ENCODE data around the gene CERK.
"Not testable (repeated sequence)": the region's sequence is repeated elsewhere in the genome, so short reads cannot be mapped to it uniquely, and the experiment has no call there.

Gene CERK, protein sequence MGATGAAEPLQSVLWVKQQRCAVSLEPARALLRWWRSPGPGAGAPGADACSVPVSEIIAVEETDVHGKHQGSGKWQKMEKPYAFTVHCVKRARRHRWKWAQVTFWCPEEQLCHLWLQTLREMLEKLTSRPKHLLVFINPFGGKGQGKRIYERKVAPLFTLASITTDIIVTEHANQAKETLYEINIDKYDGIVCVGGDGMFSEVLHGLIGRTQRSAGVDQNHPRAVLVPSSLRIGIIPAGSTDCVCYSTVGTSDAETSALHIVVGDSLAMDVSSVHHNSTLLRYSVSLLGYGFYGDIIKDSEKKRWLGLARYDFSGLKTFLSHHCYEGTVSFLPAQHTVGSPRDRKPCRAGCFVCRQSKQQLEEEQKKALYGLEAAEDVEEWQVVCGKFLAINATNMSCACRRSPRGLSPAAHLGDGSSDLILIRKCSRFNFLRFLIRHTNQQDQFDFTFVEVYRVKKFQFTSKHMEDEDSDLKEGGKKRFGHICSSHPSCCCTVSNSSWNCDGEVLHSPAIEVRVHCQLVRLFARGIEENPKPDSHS

GRCh38 chr22:46737976-46738646 lies at the start of gene CERK:
Gene CERK (minus strand): TSS chr22:46738252. CDS start chr22:46738148, 104 bp downstream.
- peak; percentile 61 for DNase-seq (ENCODE audit: low read depth)

GRCh38 chr22:46783721-46784120 lies 45.7 kb upstream of the CERK start:
- no peak for DNase-seq (ENCODE audit: low read depth)

DNA sequence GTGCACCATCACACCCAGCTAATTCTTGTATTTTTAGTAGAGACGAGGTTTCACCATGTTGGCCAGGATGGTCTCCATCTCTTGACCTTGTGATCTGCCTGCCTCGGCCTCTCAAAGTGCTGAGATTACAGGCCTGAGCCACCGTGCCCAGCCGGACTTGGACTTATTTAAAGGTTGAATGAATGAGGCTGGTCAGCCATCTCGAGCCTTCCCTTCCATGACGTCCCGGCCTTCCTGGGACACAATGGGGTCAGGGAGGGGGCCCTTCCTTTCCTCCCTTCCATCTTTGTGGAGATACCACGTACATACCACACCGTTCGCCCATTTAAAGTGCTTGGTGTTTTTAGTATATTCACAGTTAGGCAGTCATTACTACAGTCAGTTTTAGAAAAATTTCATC lies 44.1 kb upstream of the CERK start:
- not testable (repeated sequence) for DNase-seq (ENCODE audit: low read depth)

DNA sequence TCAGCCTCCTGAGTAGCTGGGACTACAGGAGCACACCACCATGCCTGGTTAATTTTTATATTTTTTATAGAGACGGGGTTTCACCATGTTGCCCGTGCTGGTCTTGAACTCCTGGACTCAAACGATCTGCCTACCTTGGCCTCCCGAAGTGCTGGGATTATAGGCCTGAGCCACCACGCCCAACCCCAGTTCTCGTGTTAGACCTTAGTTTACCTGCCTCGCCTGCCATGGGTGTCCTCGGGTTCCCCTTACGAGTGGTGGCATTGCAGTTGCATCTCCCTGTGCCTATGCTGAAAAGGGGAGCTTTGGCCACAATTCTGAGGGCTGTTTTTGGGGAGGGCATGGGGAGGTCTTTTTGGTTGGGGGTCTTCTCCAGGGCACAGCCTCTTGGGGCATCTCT lies 43.2 kb upstream of the CERK start:
- DNase-seq (ENCODE audit: low read depth), result no peak

DNA sequence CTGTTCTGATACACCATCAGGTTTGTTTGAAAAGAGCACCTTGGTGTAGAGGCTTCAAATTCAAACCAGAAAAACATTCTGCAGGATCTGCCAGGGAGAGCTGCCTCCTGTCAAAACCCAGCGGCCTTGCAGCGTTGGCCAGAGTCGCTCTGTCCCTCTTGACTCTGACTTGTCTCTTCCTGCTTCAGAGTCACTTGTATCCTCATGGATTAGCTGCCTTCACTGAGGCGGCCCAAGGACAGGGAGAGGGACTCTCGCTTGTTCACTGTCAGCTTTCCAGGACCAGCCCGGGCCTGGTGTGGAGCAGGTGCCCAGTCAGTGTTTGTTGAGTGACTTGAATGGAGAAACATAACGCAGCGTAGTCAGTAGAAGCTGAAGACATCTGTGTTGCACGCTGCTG lies 42.4 kb upstream of the CERK start:
- no peak for DNase-seq (ENCODE audit: low read depth)

DNA sequence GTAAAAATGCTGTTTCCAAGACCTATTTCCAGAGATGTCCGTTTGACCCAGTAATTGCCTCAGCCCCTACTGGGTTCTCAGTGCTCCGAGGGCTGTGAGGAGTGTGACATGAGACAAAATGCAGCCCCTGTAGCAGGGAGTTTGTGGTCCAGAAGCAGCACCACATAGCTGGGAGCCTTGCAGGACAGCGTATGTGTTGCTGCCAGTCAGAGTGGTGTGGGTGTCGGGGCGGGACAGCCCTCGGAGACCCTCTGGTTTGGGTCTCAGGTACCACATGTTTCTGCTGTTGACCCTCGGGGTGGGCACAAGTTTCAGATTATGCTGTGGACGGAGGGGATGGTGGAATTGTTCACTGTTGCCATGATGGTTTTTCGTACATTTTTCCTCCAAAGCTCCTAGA lies 41.6 kb upstream of the CERK start:
- no peak for DNase-seq (ENCODE audit: low read depth)

- no peak for DNase-seq (ENCODE audit: low read depth)
Measured at GRCh38 chr22:46779023-46779422, 41.0 kb upstream of the CERK start.

DNA sequence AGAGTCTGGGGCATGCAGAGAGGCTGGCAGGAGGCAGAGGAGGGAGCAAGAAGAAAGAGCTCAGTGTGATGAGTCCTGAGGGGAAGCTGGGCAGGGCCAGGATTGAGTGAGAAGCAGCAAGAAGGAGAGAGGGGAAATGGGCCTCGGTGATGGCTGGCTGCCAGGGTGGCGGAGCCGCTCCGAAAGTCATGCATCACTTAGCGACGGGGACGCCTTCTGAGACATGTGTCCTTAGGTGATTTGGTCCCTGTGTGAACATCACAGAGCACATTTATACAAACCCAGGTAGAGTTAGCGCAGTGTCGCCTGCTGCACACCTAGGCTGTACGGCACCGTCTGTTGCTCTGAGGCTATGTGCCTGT lies 39.5 kb upstream of the CERK start:
- no peak for DNase-seq (ENCODE audit: low read depth)

- DNase-seq (ENCODE audit: low read depth), result no peak
Measured at GRCh38 chr22:46776876-46777608, 39.0 kb upstream of the CERK start.

DNA sequence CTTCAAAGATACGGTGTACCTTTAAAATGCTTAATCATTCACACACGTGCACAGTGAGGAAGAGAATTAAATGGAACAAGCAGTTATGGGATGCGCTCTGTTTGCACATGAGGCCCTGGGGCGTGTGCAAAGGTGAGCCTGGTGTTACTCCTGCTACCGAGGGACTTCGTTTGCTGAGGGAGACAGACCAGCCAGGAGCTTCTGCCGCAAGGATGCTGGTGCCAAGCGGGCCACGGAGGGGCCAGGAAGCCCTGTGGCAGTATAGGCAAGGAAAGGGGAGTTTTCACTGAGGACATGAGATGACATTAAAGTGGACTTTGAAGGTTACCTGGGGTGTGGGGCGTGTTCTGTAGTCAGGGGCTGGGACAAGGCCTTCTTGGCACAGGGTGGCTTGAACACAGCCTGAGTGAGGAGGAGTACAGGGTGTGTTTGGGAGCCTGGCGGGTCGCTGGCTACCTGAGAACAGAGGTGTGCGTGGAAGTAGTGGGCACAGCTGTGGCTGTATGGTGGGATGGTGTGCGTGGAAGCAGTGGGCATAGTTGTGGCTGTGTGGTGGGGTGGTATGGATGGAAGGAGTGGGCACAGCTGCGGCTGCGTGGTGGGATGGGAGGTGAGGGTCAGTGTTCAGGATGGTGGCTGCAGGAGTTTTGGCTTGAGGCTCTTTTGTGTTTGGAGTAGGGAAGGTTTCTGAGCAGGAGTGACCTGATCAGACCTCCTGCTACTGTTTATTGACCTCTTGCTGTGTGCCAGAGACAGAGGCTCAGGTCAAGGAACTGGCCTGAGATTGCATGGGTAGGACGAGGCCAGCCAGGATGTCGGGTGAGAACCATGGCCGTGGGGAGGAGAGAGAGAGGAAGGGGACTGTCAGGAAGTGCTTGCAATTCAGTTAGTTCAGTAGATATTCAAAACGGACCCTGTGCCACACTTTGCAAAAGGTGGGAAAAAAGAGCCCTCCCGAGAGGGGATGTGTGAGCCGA lies 38.1 kb upstream of the CERK start:
- no peak for DNase-seq (ENCODE audit: low read depth)

DNA sequence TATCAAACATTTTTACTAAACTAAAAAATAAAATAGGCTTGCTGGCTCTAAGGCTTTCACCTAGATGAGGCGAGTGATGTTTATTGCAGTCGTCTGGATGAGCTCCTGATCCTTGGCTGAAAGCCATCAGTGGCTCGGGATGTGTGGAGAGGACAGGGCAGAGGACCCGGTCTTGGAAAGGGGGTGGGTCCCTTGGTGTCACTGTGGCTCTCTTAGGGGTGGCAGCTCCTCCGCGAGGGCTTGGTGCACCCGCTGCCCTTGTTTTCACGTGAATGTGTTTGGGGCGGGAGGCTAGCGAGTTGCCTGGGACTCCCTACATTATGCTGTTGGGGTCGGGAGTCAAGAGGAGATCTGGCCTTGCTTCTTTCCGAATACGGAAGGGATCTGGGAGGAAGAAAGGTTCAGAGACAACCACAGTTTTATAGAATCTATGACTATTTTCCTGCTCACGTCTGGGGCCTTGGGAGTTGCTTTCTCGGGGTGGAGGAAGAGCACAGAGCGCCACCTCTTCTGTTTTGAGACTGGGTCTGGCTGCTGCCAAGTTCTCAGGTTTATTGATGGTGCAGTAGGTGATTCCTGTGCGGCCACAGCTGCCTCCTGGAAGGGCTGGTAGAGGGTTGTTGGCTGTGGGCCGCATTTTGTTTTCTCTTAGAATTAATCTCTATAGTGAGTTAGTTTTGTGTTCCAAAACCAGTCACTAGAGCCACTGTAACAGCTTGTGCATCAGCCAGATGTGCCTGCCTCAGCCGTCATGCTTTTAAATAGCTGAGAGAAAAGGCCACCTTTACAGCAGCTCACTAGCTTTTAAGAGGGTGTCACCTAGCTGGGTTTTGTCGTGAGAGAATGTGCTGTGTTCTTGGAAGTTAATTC lies 37.2 kb upstream of the CERK start:
- no peak for DNase-seq (ENCODE audit: low read depth)

GRCh38 chr22:46774253-46774979 lies 36.4 kb upstream of the CERK start:
- no peak for DNase-seq (ENCODE audit: low read depth)

GRCh38 chr22:46773076-46773475 lies 35.0 kb upstream of the CERK start:
- DNase-seq (ENCODE audit: low read depth), result no peak

GRCh38 chr22:46770726-46771125 lies 32.7 kb upstream of the CERK start:
- DNase-seq (ENCODE audit: low read depth), result no peak

GRCh38 chr22:46770151-46770641 lies 32.1 kb upstream of the CERK start:
- no peak for DNase-seq (ENCODE audit: low read depth)

GRCh38 chr22:46769706-46770105 lies 31.7 kb upstream of the CERK start:
- DNase-seq (ENCODE audit: low read depth), result no peak

- DNase-seq (ENCODE audit: low read depth), result no peak
Measured at GRCh38 chr22:46769191-46769675, 31.2 kb upstream of the CERK start.

DNA sequence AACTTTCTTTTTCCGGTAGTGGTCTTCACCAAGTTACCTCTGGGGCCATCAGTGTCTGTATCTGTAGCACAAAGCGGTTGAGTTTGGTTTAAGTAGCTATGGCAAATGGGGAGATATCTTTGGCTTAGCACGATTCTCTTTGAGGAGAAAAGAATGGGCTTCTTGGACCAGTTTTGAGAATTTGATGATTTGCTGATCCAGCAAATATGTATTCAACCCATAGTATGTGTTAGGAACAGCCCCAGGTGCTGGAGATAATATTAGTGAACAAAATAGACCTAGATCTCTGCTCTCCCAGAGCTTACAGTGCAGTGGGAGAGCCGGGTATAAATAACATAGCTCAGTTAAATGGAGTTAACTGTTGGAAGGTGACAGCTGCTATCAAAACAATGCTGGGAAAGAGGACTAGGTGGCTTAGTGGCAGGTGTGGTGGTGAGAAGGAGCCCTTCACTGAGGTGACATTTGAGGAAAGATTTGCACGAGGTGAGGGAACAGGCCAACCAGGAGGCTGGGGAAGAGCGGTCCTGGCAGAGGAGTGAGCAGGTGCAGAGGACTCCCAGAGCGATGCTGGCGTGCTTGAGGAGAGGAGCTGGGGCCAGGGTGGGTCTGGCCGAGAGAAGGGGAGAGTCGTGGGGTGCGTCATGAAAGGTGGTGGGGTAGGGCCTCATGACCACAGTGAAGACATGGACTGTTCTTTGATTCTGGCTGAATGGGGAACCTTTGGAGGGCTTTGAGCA lies 29.4 kb upstream of the CERK start:
- no peak for DNase-seq (ENCODE audit: low read depth)

- no peak for DNase-seq (ENCODE audit: low read depth)
Measured at GRCh38 chr22:46766611-46767010, 28.6 kb upstream of the CERK start.
